Subcutaneous abdominal adipose tissue (tissue), 5 donors: ENCODE results near the gene DLGAP5.

Source experiments
- H3K27ac ChIP-seq: one replicate; pipeline ENCODE4 v1.7.0; 2013; ENCODE audit warnings: low read depth, mild to moderate bottlenecking, inconsistent platforms, low read length, moderate library complexity
- H3K27me3 ChIP-seq, 5 donors: one replicate each; pipeline ENCODE4 v1.7.0; 2013; ENCODE audit warnings: low read length in 5 of 5, inconsistent platforms in 1 of 5; ENCODE audit not compliant: control insufficient read depth in 5 of 5, insufficient read depth in 4 of 5
- H3K36me3 ChIP-seq, 5 donors: one replicate each; pipeline ENCODE4 v1.7.0; 2013; ENCODE audit warnings: low read length in 5 of 5; ENCODE audit not compliant: control insufficient read depth in 5 of 5, insufficient read depth in 5 of 5
- H3K4me1 ChIP-seq, 5 donors: one replicate each; pipeline ENCODE4 v1.7.0; 2013; ENCODE audit warnings: low read length in 5 of 5, mild to moderate bottlenecking in 3 of 5, moderate library complexity in 1 of 5; ENCODE audit not compliant: control insufficient read depth in 5 of 5, insufficient read depth in 5 of 5
- H3K4me3 ChIP-seq, 5 donors: one replicate each; pipeline ENCODE4 v1.7.0; 2013; ENCODE audit warnings: low read length in 5 of 5, low read depth in 1 of 5
- H3K9ac ChIP-seq, 5 donors: one replicate each; pipeline ENCODE4 v1.7.0; 2013; ENCODE audit warnings: low read length in 5 of 5, mild to moderate bottlenecking in 4 of 5, moderate library complexity in 3 of 5
- H3K9me3 ChIP-seq, 5 donors: one replicate each; pipeline ENCODE4 v1.7.0; 2013; ENCODE audit warnings: low read length in 5 of 5; ENCODE audit not compliant: control insufficient read depth in 5 of 5
- donor health status: healthy.
- donor health status: healthy.
- donor health status: healthy.
- donor health status: healthy.
- donor health status: healthy.

Gene DLGAP5

GRCh38 chr14:55188686-55189295, 2.6 kb downstream of the DLGAP5 start:
- H3K4me3 ChIP-seq = no peak overlapping the region
- H3K4me1 ChIP-seq = peaks cover 0 to 11% (median 7%) of the 10 kb centered on the region in 5 donors
- H3K27ac ChIP-seq = no peak overlapping the region
- no peaks in the 10 kb centered on the region for H3K36me3 ChIP-seq
- H3K9ac ChIP-seq = no peak overlapping the region
- H3K27me3 ChIP-seq = no peaks in the 10 kb centered on the region
- no peaks in the 10 kb centered on the region for H3K9me3 ChIP-seq

GRCh38 chr14:55180434-55180833, 11.0 kb downstream of the DLGAP5 start:
- no peak overlapping the region for H3K9ac ChIP-seq
- no peaks in the 10 kb centered on the region for H3K4me1 ChIP-seq
- H3K36me3 ChIP-seq = no peaks in the 10 kb centered on the region
- no peak overlapping the region for H3K4me3 ChIP-seq
- no peaks in the 10 kb centered on the region for H3K9me3 ChIP-seq
- no peaks in the 10 kb centered on the region for H3K27me3 ChIP-seq
- no peak overlapping the region for H3K27ac ChIP-seq

- H3K9ac ChIP-seq = no peak overlapping the region
- no peak overlapping the region for H3K27ac ChIP-seq
- no peaks in the 10 kb centered on the region for H3K27me3 ChIP-seq
- no peak overlapping the region for H3K4me3 ChIP-seq
- no peaks in the 10 kb centered on the region for H3K4me1 ChIP-seq
- H3K36me3 ChIP-seq = no peaks in the 10 kb centered on the region
- no peaks in the 10 kb centered on the region for H3K9me3 ChIP-seq
Observed at GRCh38 chr14:55180006-55180405, 11.4 kb downstream of the DLGAP5 start.

GRCh38 chr14:55170526-55170925, 20.9 kb downstream of the DLGAP5 start:
- Histone ChIP-seq H3K4me1 (no peaks in the 10 kb centered on the region), H3K9ac (no peak overlapping the region), H3K27ac (no peak overlapping the region), H3K4me3 (no peak overlapping the region), H3K27me3 (no peaks in the 10 kb centered on the region), H3K9me3 (no peaks in the 10 kb centered on the region), H3K36me3 (no peaks in the 10 kb centered on the region)

- H3K27me3 ChIP-seq = no peaks in the 10 kb centered on the region
- peaks cover 0 to 6% (median 2%) of the 10 kb centered on the region in 5 donors for H3K4me1 ChIP-seq
- no peak overlapping the region for H3K27ac ChIP-seq
- H3K9ac ChIP-seq = no peak overlapping the region
- H3K9me3 ChIP-seq = no peaks in the 10 kb centered on the region
- H3K4me3 ChIP-seq = no peak overlapping the region
- no peaks in the 10 kb centered on the region for H3K36me3 ChIP-seq
Observed at GRCh38 chr14:55160989-55161388, 30.4 kb downstream of the DLGAP5 start.

GRCh38 chr14:55158412-55158811, 33.0 kb downstream of the DLGAP5 start:
- no peaks in the 10 kb centered on the region for H3K36me3 ChIP-seq
- no peak overlapping the region for H3K4me3 ChIP-seq
- no peak overlapping the region for H3K9ac ChIP-seq
- H3K27ac ChIP-seq = no peak overlapping the region
- no peaks in the 10 kb centered on the region for H3K9me3 ChIP-seq
- H3K4me1 ChIP-seq = peaks cover 0 to 6% (median 2%) of the 10 kb centered on the region in 5 donors
- no peaks in the 10 kb centered on the region for H3K27me3 ChIP-seq

- Histone ChIP-seq H3K9me3 (no peaks in the 10 kb centered on the region), H3K4me3 (no peak overlapping the region), H3K36me3 (no peaks in the 10 kb centered on the region), H3K4me1 (peaks cover 0 to 8% (median 2%) of the 10 kb centered on the region in 5 donors), H3K9ac (no peak overlapping the region), H3K27me3 (no peaks in the 10 kb centered on the region), H3K27ac (no peak overlapping the region)
Observed at GRCh38 chr14:55157080-55157479, 34.3 kb downstream of the DLGAP5 start.

GRCh38 chr14:55153951-55154350, 37.4 kb downstream of the DLGAP5 start:
- H3K9me3 ChIP-seq = no peaks in the 10 kb centered on the region
- peaks cover 0 to 10% (median 2%) of the 10 kb centered on the region in 5 donors for H3K4me1 ChIP-seq
- no peaks in the 10 kb centered on the region for H3K27me3 ChIP-seq
- no peaks in the 10 kb centered on the region for H3K36me3 ChIP-seq
- no peak overlapping the region for H3K4me3 ChIP-seq
- H3K27ac ChIP-seq = no peak overlapping the region
- H3K9ac ChIP-seq = no peak overlapping the region

- no peak overlapping the region for H3K27ac ChIP-seq
- peaks cover 0 to 3% (median 0%) of the 10 kb centered on the region in 5 donors for H3K4me1 ChIP-seq
- peaks cover 0 to 7% (median 0%) of the 10 kb centered on the region in 5 donors for H3K36me3 ChIP-seq
- no peak overlapping the region for H3K4me3 ChIP-seq
- H3K27me3 ChIP-seq = no peaks in the 10 kb centered on the region
- no peak overlapping the region for H3K9ac ChIP-seq
- H3K9me3 ChIP-seq = no peaks in the 10 kb centered on the region
Observed at GRCh38 chr14:55152052-55152753, 39.2 kb downstream of the DLGAP5 start.

- Histone ChIP-seq H3K27me3 (no peaks in the 10 kb centered on the region), H3K27ac (no peak overlapping the region), H3K9ac (no peak overlapping the region), H3K4me1 (peaks cover 0 to 3% (median 0%) of the 10 kb centered on the region in 5 donors), H3K9me3 (no peaks in the 10 kb centered on the region), H3K36me3 (peaks cover under 1 to 13% (median 3%) of the 10 kb centered on the region in 5 donors), H3K4me3 (no peak overlapping the region)
Observed at GRCh38 chr14:55151601-55152000, 39.8 kb downstream of the DLGAP5 start.
